ENCODE measurements around the gene ACBD4. TPM values are rescaled to one million over a fixed set of nuclear protein-coding genes. Genes with fewer than 3 reads are reported as not detected.

ACBD4 gene
- total and polyA plus RNA-seq, 11 donors = 3.3 to 9.8 (median 6.3) TPM

GRCh38 chr17:45098869-45099616, 36.4 kb upstream of the ACBD4 start:
- Histone ChIP-seq H3K27ac (peak overlapping the region in 5 of 12 donors; percentile 29 to 72 (median 42)), H3K36me3 (peaks cover 0 to 100% (median 94%) of the 10 kb centered on the region in 9 donors), H3K4me3 (no peak overlapping the region), H3K9me3 (no peaks in the 10 kb centered on the region), H3K27me3 (no peaks in the 10 kb centered on the region), H3K4me1 (peaks cover 0 to 48% (median 19%) of the 10 kb centered on the region in 12 donors)
- TF ChIP-seq CTCF (IDR thresholded peaks at IDR 0.05) (peak; percentile 85 to 96 (median 90)), POLR2A (IDR thresholded peaks at IDR 0.05) (no peak)
- ATAC-seq = peak; percentile 55 to 83 (median 75)
- intact Hi-C loops (cut with DNase I) = loop anchor here (2.0 to 10.0 kb wide), 11 partner anchors 33 to 324 kb away; partner anchors contain the start of genes PLCD3 (in 7 of the 10), GFAP (in 2 of the 10) and NMT1 (in 2 of the 10)
- 39 to 50% (median 45%) methylated on average over 9 of the region's 9 CpGs for WGBS, 4 donors
- peak; percentile 82 to 93 (median 84) for DNase-seq

GRCh38 chr17:45101546-45101882, 34.0 kb upstream of the ACBD4 start:
- no peak for DNase-seq
- ATAC-seq = no peak
- Histone ChIP-seq H3K36me3 (peaks cover 0 to 100% (median 94%) of the 10 kb centered on the region in 9 donors), H3K4me1 (peaks cover 0 to 63% (median 31%) of the 10 kb centered on the region in 12 donors), H3K4me3 (no peak overlapping the region), H3K27ac (peak overlapping the region in 7 of 12 donors; percentile 14 to 90 (median 84)), H3K9me3 (no peaks in the 10 kb centered on the region), H3K27me3 (no peaks in the 10 kb centered on the region)
- TF ChIP-seq POLR2A (IDR thresholded peaks at IDR 0.05) (no peak), CTCF (IDR thresholded peaks at IDR 0.05) (no peak)
- WGBS, 4 donors = 80 to 81% (median 81%) methylated on average over 9 of the region's 9 CpGs
- intact Hi-C loops (cut with DNase I) = loop anchor here in 1 of 10 donors (5.0 kb wide), 1 partner anchor 179 kb away; no protein-coding TSS in a partner anchor

DNA sequence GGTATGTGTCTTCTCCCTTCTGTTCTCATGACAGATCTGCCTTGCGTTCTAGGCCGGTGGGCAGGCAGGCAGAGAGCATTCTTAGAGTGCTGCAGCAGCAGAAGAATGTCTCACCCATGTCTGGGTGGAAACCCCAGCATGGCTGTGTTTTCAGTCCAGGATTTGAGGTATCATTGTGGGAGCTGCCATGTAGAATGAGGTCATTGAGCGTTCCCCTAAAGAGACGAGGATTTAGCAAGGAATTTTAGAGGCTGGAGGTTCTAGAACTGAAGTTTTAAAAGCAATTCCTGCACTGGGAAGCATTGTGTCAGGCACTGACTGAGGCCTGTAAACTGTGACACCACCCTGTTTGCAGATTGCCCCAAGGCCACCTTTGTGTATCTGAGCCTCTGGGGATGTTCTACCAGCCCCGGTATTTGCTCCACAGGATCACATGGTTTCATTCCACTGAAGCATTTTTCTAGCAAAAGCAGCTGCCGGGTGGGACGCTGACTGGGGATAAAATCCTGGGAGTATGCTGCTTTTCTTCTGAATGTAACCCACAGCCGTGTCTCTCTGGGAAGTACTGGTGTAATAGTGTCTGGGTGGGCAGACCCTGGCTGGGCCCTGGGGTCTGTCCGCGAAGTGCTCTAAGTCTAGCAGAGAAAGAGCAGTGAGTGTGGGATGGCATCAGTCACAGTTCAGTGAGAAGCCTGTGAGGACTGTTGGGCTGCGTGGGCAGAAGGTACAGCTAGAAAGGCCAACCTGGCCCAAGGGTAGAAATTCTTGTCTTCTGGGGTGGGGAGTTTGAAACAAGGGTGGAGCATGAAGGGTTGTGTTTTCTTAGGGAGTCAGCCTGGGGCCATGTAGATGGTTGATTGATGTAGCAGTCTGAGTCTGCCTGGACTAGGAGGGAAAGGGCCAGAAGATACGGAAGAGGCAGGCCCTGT, 33.3 kb upstream of the ACBD4 start:
- Histone ChIP-seq H3K27ac (peak overlapping the region in 10 of 12 donors; percentile 47 to 90 (median 84)), H3K36me3 (peaks cover 0 to 100% (median 94%) of the 10 kb centered on the region in 9 donors), H3K27me3 (no peaks in the 10 kb centered on the region), H3K9me3 (no peaks in the 10 kb centered on the region), H3K4me1 (peaks cover 0 to 69% (median 35%) of the 10 kb centered on the region in 12 donors), H3K4me3 (no peak overlapping the region)
- intact Hi-C loops (cut with DNase I) = loop anchor here in 2 of 10 donors (2.0 to 5.0 kb wide), 2 partner anchors 31 to 180 kb away; partner anchors contain the start of gene PLCD3 (in 1 of the 2)
- DNase-seq (no peak), ATAC-seq (no peak)
- 67 to 77% (median 74%) methylated on average over 10 to 12 of the region's 12 CpGs for WGBS, 4 donors
- TF ChIP-seq POLR2A (IDR thresholded peaks at IDR 0.05) (no peak), CTCF (IDR thresholded peaks at IDR 0.05) (no peak)
